Endodermal cell (in vitro differentiated cells): ENCODE data around the gene SLC6A13. TPM values are rescaled to one million over a fixed set of nuclear protein-coding genes. Genes with fewer than 3 reads are reported as not detected.

ENCODE experiments used
- DNase-seq: peaks from one replicate; pipeline ENCODE4 v3.0.0-alpha.2; 2017
- H3K27ac ChIP-seq: 2 replicates; pipeline ENCODE4 v1.5.1; 2013; ENCODE audit warnings: mild to moderate bottlenecking, low read depth, low read length, moderate library complexity
- H3K27me3 ChIP-seq: 2 replicates; pipeline ENCODE4 v1.6.1; 2013; ENCODE audit warnings: mild to moderate bottlenecking, low read length, moderate library complexity; ENCODE audit not compliant: insufficient read depth, control insufficient read depth, poor library complexity, severe bottlenecking
- H3K36me3 ChIP-seq: 2 replicates; pipeline ENCODE4 v1.7.0; 2013; ENCODE audit warnings: mild to moderate bottlenecking, low read length, moderate library complexity; ENCODE audit not compliant: control insufficient read depth, insufficient read depth
- H3K4me1 ChIP-seq: one replicate; pipeline ENCODE4 v1.7.0; 2013; ENCODE audit warnings: low read length; ENCODE audit not compliant: control insufficient read depth, insufficient read depth
- H3K4me3 ChIP-seq: 2 replicates; pipeline ENCODE4 v1.5.1; 2013; ENCODE audit warnings: mild to moderate bottlenecking, low read length, moderate library complexity
- H3K9ac ChIP-seq: 2 replicates; pipeline ENCODE4 v1.6.1; 2013; ENCODE audit warnings: mild to moderate bottlenecking, low read length, moderate library complexity; ENCODE audit not compliant: poor library complexity, severe bottlenecking; ENCODE audit errors: extremely low read depth
- H3K9me3 ChIP-seq: 2 replicates; pipeline ENCODE4 v1.6.1; 2013; ENCODE audit warnings: mild to moderate bottlenecking, low read length, moderate library complexity; ENCODE audit not compliant: control insufficient read depth
- H3K27ac Mint-ChIP-seq: 2 replicates; pipeline ENCODE4 v1.8.0; 2020; ENCODE audit warnings: mixed read lengths
- H3K27me3 Mint-ChIP-seq: 2 replicates; pipeline ENCODE4 v1.8.0; 2021; ENCODE audit warnings: mild to moderate bottlenecking, mixed read lengths; ENCODE audit not compliant: insufficient read depth
- H3K36me3 Mint-ChIP-seq: 2 replicates; pipeline ENCODE4 v1.8.0; 2020; ENCODE audit warnings: low read depth, mixed read lengths
- H3K4me1 Mint-ChIP-seq: 2 replicates; pipeline ENCODE4 v1.8.0; 2020; ENCODE audit warnings: mixed read lengths
- H3K4me3 Mint-ChIP-seq: 2 replicates; pipeline ENCODE4 v1.8.0; 2020; ENCODE audit warnings: mild to moderate bottlenecking, moderate library complexity, mixed read lengths
- H3K9me3 Mint-ChIP-seq: 2 replicates; pipeline ENCODE4 v1.8.0; 2020; ENCODE audit warnings: mild to moderate bottlenecking, mixed read lengths
- WGBS, 2 experiments: methylation state at CpG; one replicate each; pipeline versions ENCODE4 v1.1.5 to v1.1.7; 2013; ENCODE audit warnings: missing lambda C conversion rate in 2 of 2, mixed read lengths in 1 of 2; ENCODE audit not compliant: insufficient coverage in 1 of 2, insufficient read length in 1 of 2; 5-methylcytosine and 5-hydroxymethylcytosine counted together
- total RNA-seq, 2 donors: library from RNA; stranded (reverse); fragmentation: NEBNext Ultra II Directional in 1 of 2; extraction: Animal tissue kit (Norgen Biotek cat#: 25700) in 1 of 2; gene quantifications; 2 replicates in 1 of 2; 3 replicates in 1 of 2; pipeline ENCODE4 v1.2.1, GENCODE V29; 2021
- TF ChIP-seq, protein P1 (sequence below): fragments of 200-600 bp; sonication (generic); conservative IDR thresholded peaks from 2 replicates; pipeline ENCODE4 v1.5.0; 2021; ENCODE audit warnings: antibody characterized with exemption, mild to moderate bottlenecking

SLC6A13 gene
- total RNA-seq, 2 donors from 2014 or later = 1.1 to 2.4 TPM

- Mint-ChIP-seq H3K36me3 (no peaks in the 10 kb centered on the region), H3K4me3 (no peak overlapping the region), H3K4me1 (peaks cover 38% of the 10 kb centered on the region), H3K9me3 (no peaks in the 10 kb centered on the region), H3K27me3 (peaks cover 46% of the 10 kb centered on the region), H3K27ac (no peak overlapping the region)
- Histone ChIP-seq H3K4me1 (no peaks in the 10 kb centered on the region), H3K36me3 (no peaks in the 10 kb centered on the region), H3K9ac (no peak overlapping the region), H3K27ac (no peak overlapping the region), H3K27me3 (peaks cover 11% of the 10 kb centered on the region), H3K4me3 (no peak overlapping the region), H3K9me3 (no peaks in the 10 kb centered on the region)
- DNase-seq = no peak
- TF ChIP-seq, protein P1, sequence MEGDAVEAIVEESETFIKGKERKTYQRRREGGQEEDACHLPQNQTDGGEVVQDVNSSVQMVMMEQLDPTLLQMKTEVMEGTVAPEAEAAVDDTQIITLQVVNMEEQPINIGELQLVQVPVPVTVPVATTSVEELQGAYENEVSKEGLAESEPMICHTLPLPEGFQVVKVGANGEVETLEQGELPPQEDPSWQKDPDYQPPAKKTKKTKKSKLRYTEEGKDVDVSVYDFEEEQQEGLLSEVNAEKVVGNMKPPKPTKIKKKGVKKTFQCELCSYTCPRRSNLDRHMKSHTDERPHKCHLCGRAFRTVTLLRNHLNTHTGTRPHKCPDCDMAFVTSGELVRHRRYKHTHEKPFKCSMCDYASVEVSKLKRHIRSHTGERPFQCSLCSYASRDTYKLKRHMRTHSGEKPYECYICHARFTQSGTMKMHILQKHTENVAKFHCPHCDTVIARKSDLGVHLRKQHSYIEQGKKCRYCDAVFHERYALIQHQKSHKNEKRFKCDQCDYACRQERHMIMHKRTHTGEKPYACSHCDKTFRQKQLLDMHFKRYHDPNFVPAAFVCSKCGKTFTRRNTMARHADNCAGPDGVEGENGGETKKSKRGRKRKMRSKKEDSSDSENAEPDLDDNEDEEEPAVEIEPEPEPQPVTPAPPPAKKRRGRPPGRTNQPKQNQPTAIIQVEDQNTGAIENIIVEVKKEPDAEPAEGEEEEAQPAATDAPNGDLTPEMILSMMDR = no peak
- WGBS, 2 experiments = 85 to 95% methylated on average over 3 of the region's 3 CpGs
Observed at GRCh38 chr12:264269-264668, 1.6 kb upstream of the SLC6A13 start.

DNA sequence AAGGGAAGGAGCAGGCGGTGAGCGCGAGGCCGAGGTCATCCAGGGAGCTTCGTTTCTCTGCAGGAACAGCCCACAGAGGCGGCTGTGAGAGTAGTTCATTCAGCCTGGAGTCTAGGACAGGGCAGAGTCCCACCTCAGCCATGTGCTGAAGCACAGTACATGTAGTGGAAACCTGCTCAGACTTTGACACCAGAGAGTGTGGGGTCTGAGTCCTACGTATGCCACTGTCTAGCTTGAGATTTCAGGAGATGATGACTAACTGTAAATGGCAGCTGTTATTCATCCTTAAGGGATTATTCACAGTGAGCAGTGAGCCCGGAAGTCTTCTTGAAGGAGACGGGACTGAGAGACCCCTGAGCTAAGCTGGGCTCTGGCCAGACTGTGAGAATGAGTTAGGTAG is 938 bp upstream of the SLC6A13 start:
- H3K9me3 ChIP-seq = no peaks in the 10 kb centered on the region
- Mint-ChIP-seq H3K9me3 (no peaks in the 10 kb centered on the region), H3K27ac (no peak overlapping the region), H3K27me3 (peaks cover 48% of the 10 kb centered on the region), H3K4me3 (no peak overlapping the region), H3K36me3 (no peaks in the 10 kb centered on the region), H3K4me1 (peaks cover 38% of the 10 kb centered on the region)
- no peaks in the 10 kb centered on the region for H3K4me1 ChIP-seq
- no peak for DNase-seq
- H3K9ac ChIP-seq = no peak overlapping the region
- H3K27ac ChIP-seq = no peak overlapping the region
- 89 to 97% methylated on average over 8 to 9 of the region's 9 CpGs for WGBS, 2 experiments
- peaks cover 14% of the 10 kb centered on the region for H3K27me3 ChIP-seq
- H3K36me3 ChIP-seq = no peaks in the 10 kb centered on the region
- no peak overlapping the region for H3K4me3 ChIP-seq
- TF ChIP-seq, protein P1 = no peak

- H3K27me3 ChIP-seq = peaks cover 19% of the 10 kb centered on the region
- DNase-seq = no peak
- H3K9me3 ChIP-seq = no peaks in the 10 kb centered on the region
- H3K4me1 ChIP-seq = no peaks in the 10 kb centered on the region
- H3K4me3 Mint-ChIP-seq = no peak overlapping the region
- H3K27ac Mint-ChIP-seq = no peak overlapping the region
- no peak overlapping the region for H3K27ac ChIP-seq
- peaks cover 38% of the 10 kb centered on the region for H3K4me1 Mint-ChIP-seq
- H3K36me3 Mint-ChIP-seq = no peaks in the 10 kb centered on the region
- H3K27me3 Mint-ChIP-seq = peaks cover 63% of the 10 kb centered on the region
- no peak overlapping the region for H3K4me3 ChIP-seq
- no peaks in the 10 kb centered on the region for H3K36me3 ChIP-seq
- no peak overlapping the region for H3K9ac ChIP-seq
- TF ChIP-seq, protein P1 = no peak
- H3K9me3 Mint-ChIP-seq = no peaks in the 10 kb centered on the region
Observed at GRCh38 chr12:262113-262512, 523 bp downstream of the SLC6A13 start.
